Fibroblast of peridontal ligament (primary cell): ENCODE results near the gene BIRC3.

Source experiments
- DNase-seq: peaks from one replicate; pipeline ENCODE4 v3.0.0-alpha.2; 2010; ENCODE audit errors: extremely low read depth

The BIRC3 gene

GRCh38 chr11:102317099-102317767 is at the start of gene BIRC3:
Gene BIRC3 (plus strand): TSS chr11:102317484. CDS start chr11:102324510, 7,026 bp downstream.
- peak; percentile 92 for DNase-seq

GRCh38 chr11:102267609-102268008 is 49.7 kb upstream of the BIRC3 start:
- peak; percentile 39 for DNase-seq

GRCh38 chr11:102268083-102268984 is 49.0 kb upstream of the BIRC3 start:
- DNase-seq, result peak; percentile 43

GRCh38 chr11:102268985-102269470 is 48.3 kb upstream of the BIRC3 start:
- no peak for DNase-seq

DNA sequence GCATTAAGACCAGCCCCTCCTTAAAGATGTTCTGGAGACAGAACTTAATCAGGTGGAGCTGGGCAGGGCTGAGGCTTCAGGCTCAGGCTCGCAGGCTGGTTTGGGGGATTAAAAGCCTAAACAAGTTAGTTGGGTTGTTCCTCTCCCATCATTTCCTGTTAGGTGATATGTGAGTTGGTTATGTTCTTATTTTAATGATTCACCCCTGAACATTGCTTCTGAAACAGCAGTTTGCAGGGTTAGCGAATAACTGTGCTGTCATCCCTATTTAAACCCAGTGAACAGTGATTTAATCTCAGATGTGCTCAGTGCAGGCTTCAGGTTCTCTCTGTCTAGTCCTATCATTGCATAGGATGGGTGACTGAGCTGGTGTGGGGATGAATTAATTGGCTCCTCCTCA is 47.4 kb upstream of the BIRC3 start:
- peak; percentile 31 for DNase-seq

DNA sequence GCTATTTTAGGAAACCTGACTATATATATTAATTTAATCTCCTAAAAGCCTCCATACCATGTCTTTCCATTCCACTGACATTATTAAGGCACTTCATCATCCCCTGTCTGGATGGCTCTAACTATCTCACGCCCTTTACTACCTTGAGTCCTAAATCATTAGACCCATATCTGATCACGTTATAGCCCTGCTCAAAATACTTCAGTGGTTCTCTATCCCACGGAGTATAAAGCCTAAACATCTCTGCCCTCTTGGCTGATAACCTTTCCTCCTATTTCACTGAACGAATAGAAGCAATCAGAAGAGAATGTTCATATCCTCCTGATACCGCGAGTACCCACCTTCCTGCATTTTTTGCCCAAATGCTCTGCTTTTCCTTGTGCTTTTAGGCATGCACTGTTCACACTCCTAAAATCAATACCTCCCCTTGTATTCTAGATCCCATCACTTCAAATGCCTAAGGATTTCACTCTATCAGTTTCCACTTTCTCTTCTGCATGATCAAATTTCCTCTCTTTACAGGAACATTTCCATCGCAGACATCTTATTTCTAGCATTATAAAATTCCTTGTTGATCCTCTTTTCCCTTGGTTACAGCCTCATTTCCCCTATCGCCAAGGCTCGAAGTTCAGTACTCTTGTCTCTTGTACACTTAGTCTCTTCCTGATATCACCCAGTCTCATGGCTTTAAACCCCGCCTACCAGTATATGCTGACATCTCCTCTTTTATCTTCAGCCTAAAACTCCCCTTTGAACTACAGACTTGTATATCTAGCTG is 45.0 kb upstream of the BIRC3 start:
- DNase-seq, result no peak

GRCh38 chr11:102274628-102275027 is 42.7 kb upstream of the BIRC3 start:
- no peak for DNase-seq

DNA sequence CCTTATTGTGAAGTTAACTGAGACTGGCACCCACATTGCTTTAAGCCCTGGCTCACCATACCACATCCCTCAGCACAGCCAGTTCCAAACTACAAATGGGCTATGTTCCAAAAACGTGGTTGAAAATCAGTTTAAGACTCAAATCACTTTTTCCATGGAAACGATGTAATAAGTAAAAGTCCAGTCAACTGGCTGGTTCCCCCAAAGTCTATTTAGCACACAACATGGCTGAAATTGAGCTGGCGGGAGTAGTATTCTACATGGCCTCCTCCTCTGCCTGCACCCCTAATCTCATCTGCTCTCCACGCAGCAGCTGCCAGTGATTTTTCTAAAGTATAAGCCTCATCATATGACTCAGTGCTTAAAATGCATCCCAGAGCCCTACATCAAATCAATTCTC is 40.9 kb upstream of the BIRC3 start:
- DNase-seq, result peak; percentile 80

DNA sequence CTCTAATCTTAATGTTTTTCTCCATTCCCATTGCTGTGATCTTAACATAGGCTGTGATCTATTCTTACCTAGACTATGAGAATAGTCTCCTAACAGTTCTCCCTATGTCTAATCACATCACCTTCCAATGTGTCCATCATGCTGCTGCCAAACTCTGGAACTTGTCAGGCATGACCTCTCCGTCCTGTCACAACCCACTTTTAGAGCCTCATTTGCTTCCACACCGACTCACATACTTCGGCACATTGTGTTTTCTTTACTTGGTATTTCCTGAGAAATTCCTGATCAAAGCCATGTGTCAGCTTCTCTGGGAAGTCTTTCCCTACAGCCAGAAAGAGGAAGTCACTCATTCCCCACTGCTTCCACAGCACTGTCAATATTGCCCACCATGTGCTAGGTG is 40.5 kb upstream of the BIRC3 start:
- DNase-seq, result peak; percentile 50

DNA sequence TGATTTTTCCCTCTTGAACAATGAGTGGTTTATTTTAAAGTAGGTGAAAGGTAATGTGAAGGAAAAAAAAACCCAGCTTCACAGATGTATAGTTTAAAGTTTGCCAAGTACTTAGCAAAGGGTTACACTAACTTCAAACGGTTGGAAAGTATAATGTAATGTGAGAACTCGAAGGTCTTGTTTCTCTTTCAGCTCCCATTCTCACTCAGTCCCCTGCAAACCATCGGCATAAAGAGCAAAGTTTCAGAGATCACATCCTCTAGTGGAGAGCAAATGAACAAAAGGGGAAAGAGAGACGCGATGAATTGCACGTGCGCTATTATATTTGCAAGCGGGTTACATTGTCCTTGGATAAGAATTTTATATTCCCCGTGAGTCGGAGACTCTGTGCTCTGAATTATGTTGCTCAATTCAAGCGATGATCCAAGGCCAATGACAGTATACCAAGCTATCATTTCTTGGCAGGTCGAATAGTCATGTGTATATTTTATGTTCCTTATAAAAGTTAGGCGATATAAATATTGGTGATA is 37.6 kb upstream of the BIRC3 start:
- DNase-seq, result peak; percentile 83

GRCh38 chr11:102280245-102280833 is 36.9 kb upstream of the BIRC3 start:
- DNase-seq, result no peak

DNA sequence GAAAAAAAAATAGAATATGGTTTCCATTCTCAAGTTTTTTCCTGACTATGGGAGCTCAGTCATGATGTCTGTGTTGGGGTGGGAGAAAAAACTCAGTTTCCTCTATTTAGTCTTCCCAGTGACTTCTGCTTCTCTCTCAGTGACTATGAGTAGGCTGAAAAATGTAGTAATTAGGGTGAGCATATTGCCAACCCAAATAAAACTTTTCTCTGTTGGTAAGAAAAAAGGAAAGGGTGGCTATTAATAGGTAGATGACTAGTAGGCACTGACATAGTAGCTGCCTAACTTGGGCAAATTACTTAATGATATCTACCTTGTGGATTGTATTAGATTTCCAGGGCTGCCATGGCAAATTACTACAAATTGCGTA is 34.2 kb upstream of the BIRC3 start:
- peak; percentile 55 for DNase-seq

GRCh38 chr11:102284008-102284407 is 33.3 kb upstream of the BIRC3 start:
- no peak for DNase-seq

DNA sequence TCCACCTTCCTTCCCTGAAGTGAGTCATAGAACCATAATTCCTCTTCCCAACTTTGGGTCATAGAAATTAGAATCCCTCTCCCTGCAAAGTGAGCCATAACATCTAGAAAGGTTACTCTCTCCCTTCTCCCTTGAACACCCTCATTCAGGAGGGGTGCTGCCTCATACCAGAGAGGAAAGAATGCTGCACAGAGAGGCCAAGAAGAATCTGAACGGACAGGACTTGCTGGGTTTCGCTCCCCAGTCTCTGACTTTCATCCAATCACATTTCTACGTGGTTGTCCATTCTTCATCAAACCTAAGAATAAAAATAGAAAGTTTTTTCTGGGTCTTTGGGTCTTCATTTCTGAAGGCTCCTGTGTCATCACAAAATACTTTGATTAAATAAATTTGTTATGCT is 31.0 kb upstream of the BIRC3 start:
- no peak for DNase-seq

DNA sequence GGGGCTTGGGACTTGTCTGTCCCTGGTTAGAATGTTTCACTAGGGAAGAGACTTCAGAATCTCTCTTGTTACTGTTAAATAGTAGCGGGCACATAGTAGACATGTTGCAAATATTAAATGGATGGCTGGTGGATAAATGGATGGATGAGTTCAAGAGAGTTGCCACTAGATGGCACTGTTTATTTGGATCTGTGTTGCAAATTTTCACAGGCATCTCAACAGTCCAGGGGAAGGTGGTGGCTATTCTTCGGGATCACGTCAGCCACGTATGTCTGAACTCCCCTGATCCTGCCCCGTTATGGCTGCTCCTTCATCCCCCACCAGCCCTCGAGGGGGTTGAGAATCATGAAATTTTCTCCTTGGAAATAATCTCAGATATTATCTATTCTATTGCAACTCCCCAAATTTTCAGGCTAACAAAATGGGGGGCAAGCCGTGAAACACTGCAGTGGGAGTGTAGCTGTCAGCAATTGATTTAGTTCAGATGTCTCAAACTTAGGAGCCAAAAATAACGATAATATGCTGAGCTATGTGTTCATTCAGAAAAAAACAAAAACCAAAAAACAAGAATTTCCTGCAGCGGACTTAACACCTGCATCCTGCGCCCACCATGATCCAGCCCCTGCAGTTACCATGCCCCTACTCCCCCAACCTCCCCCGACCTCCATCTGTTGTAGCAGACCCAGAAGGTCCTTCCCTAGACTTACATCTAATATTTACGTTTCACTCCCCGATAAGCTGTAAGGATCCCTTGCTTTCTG is 29.1 kb upstream of the BIRC3 start:
- peak; percentile 89 for DNase-seq

DNA sequence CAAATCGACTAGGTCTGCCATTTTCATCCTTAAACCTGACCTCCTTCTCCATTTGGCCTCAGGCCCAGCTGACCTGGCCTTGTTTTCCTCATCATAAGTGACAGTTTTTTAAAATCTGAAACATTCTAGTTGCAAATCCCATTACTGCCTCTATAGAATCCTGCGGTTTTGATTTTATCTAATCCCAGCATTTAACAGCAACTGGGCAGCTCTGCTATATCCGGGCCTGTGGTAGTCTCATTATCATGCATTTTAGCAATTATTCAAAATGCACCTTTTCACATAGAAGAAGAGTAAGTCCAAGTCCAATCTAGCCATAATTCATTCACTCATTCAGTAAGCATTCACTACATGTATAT is 28.6 kb upstream of the BIRC3 start:
- no peak for DNase-seq

DNA sequence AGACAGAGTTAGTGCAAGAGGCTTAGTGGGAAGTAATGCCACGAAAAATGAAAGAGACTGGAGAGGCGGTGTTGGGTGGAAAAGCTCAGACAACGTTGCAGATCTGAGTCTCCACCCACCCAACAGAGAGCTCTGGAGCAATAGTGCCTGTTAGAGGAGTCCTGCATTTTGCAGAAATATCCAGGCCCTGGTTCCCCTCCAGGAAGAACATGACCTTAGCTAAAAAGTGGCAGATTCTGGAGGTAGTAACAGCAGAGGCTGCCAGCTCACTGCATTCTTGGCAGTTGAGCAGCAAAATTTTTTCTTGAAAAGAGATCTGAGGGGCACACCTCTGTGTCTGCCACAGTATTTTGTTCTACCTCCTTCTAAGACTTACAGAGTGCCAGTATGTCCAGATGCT is 27.7 kb upstream of the BIRC3 start:
- peak; percentile 58 for DNase-seq

- DNase-seq, result no peak
These were observed 25.5 kb upstream of the BIRC3 start for GRCh38 chr11:102291831-102292230.

GRCh38 chr11:102292933-102293332 is 24.4 kb upstream of the BIRC3 start:
- no peak for DNase-seq

GRCh38 chr11:102293873-102294601 is 23.2 kb upstream of the BIRC3 start:
- peak; percentile 77 for DNase-seq
